Fibroblast of villous mesenchyme (primary cell): ENCODE data around the gene STPG2. TPM values are rescaled to one million over a fixed set of nuclear protein-coding genes. Genes with fewer than 3 reads are reported as not detected.
"Not testable (repeated sequence)": the region's sequence is repeated elsewhere in the genome, so short reads cannot be mapped to it uniquely, and the experiment has no call there.

Experiments used
- DNase-seq: peaks from one replicate; pipeline ENCODE4 v3.0.0-alpha.2; 2010; ENCODE audit warnings: low read depth
- H3K4me3 ChIP-seq: 2 replicates; pipeline ENCODE4 v1.5.1; 2011; ENCODE audit warnings: low read depth, mild to moderate bottlenecking, low read length
- CTCF ChIP-seq: IDR thresholded peaks from 2 replicates; pipeline ENCODE4 v1.5.1; 2012; ENCODE audit warnings: low read depth, mild to moderate bottlenecking, low read length; ENCODE audit not compliant: insufficient read depth
- total RNA-seq: library from RNA; depleted of rRNA; stranded (reverse); fragments of >200 nt; gene quantifications from 2 replicates; pipeline ENCODE4 v1.2.3, GENCODE V29; 2012

Gene STPG2
- total RNA-seq, 1 donor: under 0.01 TPM

DNA sequence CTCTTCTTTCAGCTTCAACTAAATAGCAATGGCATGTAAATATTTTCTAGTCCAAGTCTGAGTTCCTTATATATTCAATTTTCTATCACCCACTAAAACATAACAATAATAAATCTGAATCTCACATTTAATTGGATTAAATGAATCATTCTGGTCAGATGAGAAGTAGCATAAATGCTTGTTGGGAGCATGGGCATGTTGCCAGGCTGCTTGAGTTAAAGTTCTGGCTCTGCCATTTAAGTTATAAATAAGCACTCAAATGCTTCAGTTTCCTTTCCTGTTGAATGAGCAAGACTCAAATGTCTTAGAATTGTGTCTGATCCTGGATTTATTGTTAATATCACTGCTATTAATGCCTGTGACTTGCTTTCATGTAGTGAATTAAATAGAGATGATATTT, 496.3 kb downstream of the STPG2 start:
- H3K4me3 ChIP-seq: no peak overlapping the region
- peak; percentile 21 for DNase-seq
- no peak for TF ChIP-seq CTCF

GRCh38 chr4:97645071-97645821, 498.0 kb downstream of the STPG2 start:
- H3K4me3 ChIP-seq: no peak overlapping the region
- TF ChIP-seq CTCF: no peak
- no peak for DNase-seq

DNA sequence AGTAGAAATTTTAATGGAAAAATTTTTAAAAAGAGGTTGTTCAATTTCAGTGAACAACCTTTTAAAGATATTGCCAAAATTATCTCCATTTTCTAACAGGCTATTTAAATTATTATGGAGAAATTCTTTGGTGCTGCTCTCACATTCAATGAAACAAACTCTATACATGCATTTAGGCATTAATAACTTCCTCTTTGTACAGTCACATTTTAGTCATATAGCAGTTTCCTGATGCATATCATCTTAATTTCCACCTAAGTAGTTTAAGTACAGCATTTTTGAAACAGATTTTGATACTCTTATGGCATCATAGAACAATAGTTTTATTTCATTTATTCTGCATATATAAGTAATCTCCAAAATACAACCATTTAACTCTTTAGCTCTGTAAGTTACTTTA, 500.1 kb downstream of the STPG2 start:
- no peak for DNase-seq
- TF ChIP-seq CTCF: no peak
- H3K4me3 ChIP-seq: no peak overlapping the region

GRCh38 chr4:97639961-97640360, 503.3 kb downstream of the STPG2 start:
- no peak for DNase-seq
- no peak overlapping the region for H3K4me3 ChIP-seq
- TF ChIP-seq CTCF: no peak

GRCh38 chr4:97633831-97634230, 509.4 kb downstream of the STPG2 start:
- not testable (repeated sequence) for DNase-seq, H3K4me3 ChIP-seq

DNA sequence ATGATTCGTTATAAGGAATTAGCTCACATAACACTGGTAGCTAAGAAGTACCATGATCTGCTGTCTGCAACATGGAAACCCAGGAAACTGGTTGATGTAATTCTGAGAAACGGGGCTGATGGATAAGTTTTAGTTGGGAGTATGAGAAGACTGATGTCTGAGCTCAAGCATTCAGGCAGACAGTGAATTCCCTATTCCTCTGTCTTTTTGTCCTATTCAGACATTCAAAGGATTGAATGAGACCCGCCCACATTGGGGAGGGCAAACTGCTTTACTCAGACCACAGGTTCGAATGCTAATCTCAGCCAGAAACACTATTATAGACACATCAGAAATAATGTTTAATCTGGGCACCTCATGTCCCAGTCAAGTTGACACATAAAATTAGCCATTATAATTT, 515.5 kb downstream of the STPG2 start:
- TF ChIP-seq CTCF: no peak
- DNase-seq: no peak

GRCh38 chr4:97624204-97624603, 519.1 kb downstream of the STPG2 start:
- no peak for DNase-seq
- TF ChIP-seq CTCF: no peak
- H3K4me3 ChIP-seq: no peak overlapping the region

More for the DNA sequence above, 515.5 kb downstream of the STPG2 start:
- no peak overlapping the region for H3K4me3 ChIP-seq
